Psoas muscle (tissue), 8 donors: ENCODE results near the gene VWC2. TPM values are rescaled to one million over a fixed set of nuclear protein-coding genes. Genes with fewer than 3 reads are reported as not detected.

ENCODE experiments used
- ATAC-seq, 4 donors: fragments of 200-7000 bp; cut with Tn5 transposase; one replicate each; pipeline ENCODE4 v1.9.1; 2020; ENCODE audit warnings: moderate library complexity in 3 of 4, mild to moderate bottlenecking in 2 of 4
- DNase-seq, 2 donors: peaks; one replicate each; pipeline ENCODE4 v3.0.0-alpha.2; 2020
- H3K27ac ChIP-seq: fragments of 200-600 bp; one replicate; pipeline ENCODE4 v1.8.0; 2022
- H3K27me3 ChIP-seq, 3 donors: fragments of 200-600 bp in 1 of 3; one replicate each; pipeline versions ENCODE4 v1.6.1 to v1.8.0; 2013 to 2022; ENCODE audit warnings: low read length in 2 of 3, mild to moderate bottlenecking in 2 of 3, moderate library complexity in 1 of 3; ENCODE audit not compliant: insufficient read depth in 3 of 3
- H3K36me3 ChIP-seq, 2 donors: fragments of 200-600 bp in 1 of 2; one replicate each; pipeline versions ENCODE4 v1.6.1 to v1.8.0; 2013 to 2022; ENCODE audit warnings: low read depth in 1 of 2, mild to moderate bottlenecking in 1 of 2, moderate library complexity in 1 of 2; ENCODE audit not compliant: insufficient read depth in 1 of 2
- H3K4me1 ChIP-seq: fragments of 200-600 bp; one replicate; pipeline ENCODE4 v1.8.0; 2022
- H3K4me3 ChIP-seq: fragments of 200-600 bp; one replicate; pipeline ENCODE4 v1.8.0; 2022; ENCODE audit warnings: mild to moderate bottlenecking
- H3K9me3 ChIP-seq: fragments of 200-600 bp; one replicate; pipeline ENCODE4 v1.8.0; 2022
- CTCF ChIP-seq: fragments of 200-600 bp; IDR thresholded peaks from one replicate; pipeline ENCODE4 v1.8.0; 2022; ENCODE audit warnings: antibody characterized with exemption
- WGBS, 3 donors: extraction: QIAGEN DNeasy Blood & Tissue Kit; methylation state at CpG; one replicate each; pipeline versions ENCODE4 v1.1.6 to v1.1.7; 2013; 5-methylcytosine and 5-hydroxymethylcytosine counted together
- intact Hi-C, 2 donors: fragments of 100-400 bp; cut with DNase I; formaldehyde crosslinking; loops; one replicate each; pipeline versions ENCODE4 v1.11.0 to v1.14.2; 2022
- polyA plus RNA-seq, 3 donors: library from polyadenylated mRNA; stranded (reverse); fragments of 200-250 nt; gene quantifications; one replicate each; pipeline ENCODE4 v1.2.3, GENCODE V29; 2013
- total RNA-seq, 4 donors: library from RNA; stranded (reverse); fragmentation: NEBNext Ultra II Directional in 2 of 4; extraction: Animal tissue kit (Norgen Biotek cat#: 25700) in 2 of 4; gene quantifications; one replicate each; pipeline versions ENCODE4 v1.2.1 to v1.2.4, GENCODE V29; 2021 to 2023
- donor health status: healthy with polysubstance abuse.
- donor health status: DM: no; HTN: no; CAD: no; lungs with moderate emphysema.
- donor health status: Bipolar disorder and iron deficiency.
- donor health status: healthy.
- donor health status: DM: yes; HTN: yes; CAD: no.
- donor health status: DM: no; HTN: no; CAD: no.
- donor health status: DM: no; HTN: no; CAD: no.
- donor health status: DM: yes; HTN: yes; CAD: no.

The VWC2 gene
- total and polyA plus RNA-seq, 7 donors = under 0.01 to 0.01 TPM; not detected in 5

- intact Hi-C loops = no loop called here
These were observed 15.1 kb downstream of the VWC2 start for GRCh38 chr7:49788455-49789059.

GRCh38 chr7:49789736-49790135 lies 16.3 kb downstream of the VWC2 start:
- no peak for TF ChIP-seq CTCF
- Histone ChIP-seq H3K27ac (no peak overlapping the region), H3K9me3 (no peaks in the 10 kb centered on the region), H3K27me3 (no peaks in the 10 kb centered on the region), H3K4me3 (no peak overlapping the region), H3K36me3 (no peaks in the 10 kb centered on the region), H3K4me1 (no peaks in the 10 kb centered on the region)
- no peak for ATAC-seq
- DNase-seq = no peak
- WGBS, 3 donors = 68 to 70% (median 69%) methylated on average over 8 of the region's 8 CpGs
- intact Hi-C loops = no loop called here

More at GRCh38 chr7:49788455-49789059, 15.1 kb downstream of the VWC2 start:
- Histone ChIP-seq H3K27me3 (no peaks in the 10 kb centered on the region), H3K9me3 (no peaks in the 10 kb centered on the region), H3K4me1 (no peaks in the 10 kb centered on the region), H3K36me3 (no peaks in the 10 kb centered on the region), H3K4me3 (no peak overlapping the region), H3K27ac (no peak overlapping the region)
- DNase-seq = no peak
- no peak for TF ChIP-seq CTCF
- 93 to 97% (median 95%) methylated on average over 4 of the region's 4 CpGs for WGBS, 3 donors
- ATAC-seq = no peak

GRCh38 chr7:49790209-49790608 lies 16.8 kb downstream of the VWC2 start:
- 61 to 73% (median 67%) methylated on average over 2 of the region's 2 CpGs for WGBS, 3 donors
- ATAC-seq = no peak
- DNase-seq = no peak
- no peaks in the 10 kb centered on the region for H3K27me3 ChIP-seq
- H3K4me1 ChIP-seq = no peaks in the 10 kb centered on the region
- TF ChIP-seq CTCF = no peak
- intact Hi-C loops = no loop called here
- no peak overlapping the region for H3K27ac ChIP-seq
- H3K9me3 ChIP-seq = no peaks in the 10 kb centered on the region
- H3K36me3 ChIP-seq = no peaks in the 10 kb centered on the region
- H3K4me3 ChIP-seq = no peak overlapping the region

- no peak overlapping the region for H3K4me3 ChIP-seq
- no peaks in the 10 kb centered on the region for H3K4me1 ChIP-seq
- DNase-seq (no peak), ATAC-seq (peak in 3 of 4 donors; percentile 42 to 58 (median 51))
- H3K36me3 ChIP-seq = no peaks in the 10 kb centered on the region
- no peaks in the 10 kb centered on the region for H3K9me3 ChIP-seq
- intact Hi-C loops = no loop called here
- no peak overlapping the region for H3K27ac ChIP-seq
- no peaks in the 10 kb centered on the region for H3K27me3 ChIP-seq
- 23 to 29% (median 28%) methylated on average over 7 of the region's 7 CpGs for WGBS, 3 donors
- no peak for TF ChIP-seq CTCF
These were observed 17.8 kb downstream of the VWC2 start for GRCh38 chr7:49791088-49791741.
